Naive B cell (primary cell): Measurements from ENCODE around the gene FHAD1. TPM values are rescaled to one million over a fixed set of nuclear protein-coding genes. Genes with fewer than 3 reads are reported as not detected.

ENCODE experiments used
- polyA plus RNA-seq, 6 donors: library from polyadenylated mRNA; unstranded; fragments of 300-500 nt; fragmentation: Illumina TruSeq; gene quantifications; one replicate each; pipeline ENCODE4 v1.2.3, GENCODE V29; 2021; ENCODE audit warnings: low read depth in 6 of 6

Gene FHAD1
- polyA plus RNA-seq, 6 donors from 2014 or later: not detected

Other genes starting within 250 kb of the FHAD1 start
- not detected for gene TMEM51, start 93.5 kb upstream of the FHAD1 start, polyA plus RNA-seq
- gene EFHD2, start 162.7 kb downstream of the FHAD1 start, polyA plus RNA-seq: 10 to 100 TPM; 34.1 to 49.5 (median 44.3) TPM
- gene CTRC, start 191.2 kb downstream of the FHAD1 start, polyA plus RNA-seq: not detected
- gene CELA2A, start 209.5 kb downstream of the FHAD1 start, polyA plus RNA-seq: not detected
- not detected for gene CELA2B, start 228.9 kb downstream of the FHAD1 start, polyA plus RNA-seq